IPS-11a (cell line): ENCODE data around the gene SST.
"Not testable (repeated sequence)": the region's sequence is repeated elsewhere in the genome, so short reads cannot be mapped to it uniquely, and the experiment has no call there.

ENCODE experiments used
- H3K4me3 ChIP-seq: one replicate; pipeline ENCODE4 v1.5.1; 2013; ENCODE audit warnings: low read depth, low read length, control low read depth

Gene SST

DNA sequence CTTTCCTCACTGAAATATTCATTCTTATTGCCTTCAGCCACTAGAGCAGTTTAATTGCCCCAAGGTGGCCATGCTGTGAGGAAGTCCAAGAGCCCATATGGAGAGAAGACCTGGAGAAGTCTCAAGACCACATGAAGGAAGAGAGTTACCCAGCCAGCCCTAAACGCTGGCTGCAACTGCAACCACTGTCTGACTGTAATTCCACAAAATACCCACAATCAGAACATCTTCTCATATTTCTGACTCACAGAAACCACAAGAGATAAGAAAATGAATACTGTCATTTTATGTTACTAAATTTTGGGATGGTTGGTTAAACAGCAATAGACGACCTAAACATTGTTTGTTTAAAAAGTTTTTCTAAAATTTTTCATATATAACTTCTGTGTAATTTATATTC, 14.7 kb upstream of the SST start:
- H3K4me3 ChIP-seq = no peak overlapping the region

DNA sequence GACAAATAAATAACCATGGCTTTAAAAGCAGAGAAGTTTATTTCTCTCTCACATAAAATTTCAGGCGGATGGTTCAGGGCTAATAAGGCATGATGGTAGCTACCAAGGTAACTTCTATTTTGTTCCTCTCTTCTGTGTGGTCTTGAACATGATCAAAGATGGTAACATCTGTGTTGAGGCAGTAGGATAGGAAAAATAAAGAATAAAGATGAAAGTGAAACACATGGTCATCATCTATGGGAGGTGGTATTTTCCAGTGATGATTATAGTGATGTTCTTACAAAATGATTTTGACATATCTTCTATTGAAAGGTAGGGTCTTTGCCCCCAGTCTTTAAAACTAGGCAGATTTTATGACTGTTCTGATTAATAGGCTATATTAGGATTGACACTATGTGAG, 14.2 kb upstream of the SST start:
- no peak overlapping the region for H3K4me3 ChIP-seq

DNA sequence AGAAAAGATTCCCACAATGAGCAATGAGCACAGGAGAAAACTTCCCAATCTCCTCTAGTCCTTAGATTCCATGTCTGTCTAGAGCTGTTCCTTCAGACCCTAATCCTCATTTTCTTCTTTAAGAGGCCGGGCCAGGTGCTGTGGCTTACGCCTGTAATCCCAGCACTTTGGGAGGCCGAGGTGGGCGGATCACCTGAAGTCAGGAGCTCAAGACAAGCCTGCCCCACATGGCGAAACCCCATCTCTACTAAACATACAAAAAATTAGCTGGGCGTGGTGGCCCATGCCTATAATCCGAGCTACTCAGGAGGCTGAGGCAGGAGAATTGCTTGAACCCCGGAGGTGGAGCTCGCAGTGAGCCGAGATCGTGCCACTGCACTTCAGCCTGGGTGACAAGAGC, 11.6 kb upstream of the SST start:
- not testable (repeated sequence) for H3K4me3 ChIP-seq

DNA sequence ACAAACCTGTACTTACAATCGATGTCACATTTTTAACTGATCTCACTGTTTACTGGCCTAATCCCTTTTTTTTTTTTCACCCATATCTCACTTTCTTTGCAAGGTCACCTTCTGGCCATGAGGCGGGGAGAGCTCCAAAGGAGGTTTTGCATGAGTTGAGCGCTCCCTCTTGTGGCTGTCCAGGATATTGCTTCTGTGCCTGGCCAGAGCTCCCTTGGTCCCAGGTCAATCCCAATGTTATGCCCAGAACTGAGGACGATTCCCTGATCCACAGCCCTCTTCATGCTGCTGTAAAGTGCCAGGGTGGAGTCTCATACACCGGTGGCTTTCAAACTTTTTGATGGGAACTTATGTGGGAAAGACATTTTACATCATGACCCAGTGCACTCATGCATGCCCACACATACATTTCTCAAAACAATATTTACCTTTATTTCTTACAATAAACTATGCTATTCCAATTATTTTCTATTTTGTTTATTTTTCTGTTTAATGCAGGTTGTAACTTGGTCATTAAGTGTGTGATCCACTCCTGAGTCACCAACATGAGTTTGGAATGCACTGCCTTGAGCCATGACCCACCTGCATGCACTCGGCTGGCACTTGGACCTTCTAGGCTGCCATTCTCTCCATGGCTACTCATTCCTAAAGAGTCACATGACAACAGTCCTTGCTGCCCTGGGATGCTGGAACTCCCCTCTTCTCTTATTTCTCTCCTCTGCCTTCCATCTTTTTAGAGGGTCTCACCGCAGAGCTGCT, 9.6 kb upstream of the SST start:
- H3K4me3 ChIP-seq = no peak overlapping the region

DNA sequence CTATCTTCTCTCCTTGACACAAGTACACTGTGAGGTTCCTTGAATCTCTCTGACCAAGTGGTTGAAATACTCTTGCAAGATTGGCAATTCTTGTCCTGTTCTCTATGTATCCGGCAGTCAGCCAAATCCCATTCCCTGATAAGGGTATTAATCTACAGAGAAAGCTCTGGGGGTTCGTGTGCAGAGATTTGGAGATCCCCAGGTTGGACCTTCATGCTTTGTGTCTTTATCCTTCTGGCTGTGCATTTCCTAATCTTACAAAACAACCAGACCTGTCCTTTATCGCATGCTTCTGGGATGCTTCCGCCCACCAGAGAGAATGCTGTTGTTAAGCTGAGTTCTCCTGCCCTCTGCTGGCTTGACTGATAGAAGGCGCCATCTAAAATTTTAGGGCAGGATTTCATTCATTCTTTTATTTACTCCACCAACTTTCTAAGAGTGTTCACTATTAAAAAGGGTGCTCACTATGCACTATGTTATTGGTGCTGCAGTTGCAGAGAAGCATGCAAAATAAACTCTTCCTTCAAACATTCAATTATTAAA, 8.6 kb upstream of the SST start:
- H3K4me3 ChIP-seq = no peak overlapping the region

DNA sequence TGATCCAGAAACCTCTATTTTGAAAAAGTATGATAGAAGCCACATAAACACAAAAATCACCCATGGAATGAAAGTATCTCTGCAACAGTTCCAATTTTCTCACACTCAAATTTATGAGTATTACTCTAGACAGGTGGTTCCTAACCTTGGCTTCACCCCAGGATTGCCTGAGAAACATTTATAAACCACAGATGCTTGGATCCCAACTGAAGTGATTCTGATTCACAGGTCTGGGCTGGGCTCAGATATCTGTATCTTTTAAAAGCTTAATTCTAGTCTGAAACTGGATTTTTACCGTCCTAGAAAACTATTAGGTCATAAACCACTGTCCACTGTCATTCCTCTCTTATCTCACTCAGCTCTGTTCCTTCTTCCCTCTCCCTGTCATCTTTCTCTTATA, 7.4 kb upstream of the SST start:
- H3K4me3 ChIP-seq = no peak overlapping the region

DNA sequence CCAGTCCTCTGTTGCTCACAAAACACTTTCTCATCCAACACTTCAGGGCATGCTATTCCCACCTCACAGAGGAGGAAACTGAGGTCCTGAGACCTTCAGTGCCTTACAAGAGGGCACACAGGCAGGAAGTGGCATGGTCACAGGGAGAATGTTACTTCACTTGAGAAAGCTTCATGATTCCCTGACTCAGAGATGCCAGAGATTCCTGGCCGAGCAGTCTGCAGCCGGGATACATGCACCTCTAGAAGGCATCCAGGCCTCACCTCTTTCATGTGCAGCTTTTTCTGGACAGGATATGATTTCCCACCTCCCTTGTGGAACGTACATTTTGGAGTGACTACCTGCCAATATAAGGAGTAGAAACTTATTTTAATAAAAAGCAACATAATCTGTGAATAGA, 2.8 kb upstream of the SST start:
- no peak overlapping the region for H3K4me3 ChIP-seq

DNA sequence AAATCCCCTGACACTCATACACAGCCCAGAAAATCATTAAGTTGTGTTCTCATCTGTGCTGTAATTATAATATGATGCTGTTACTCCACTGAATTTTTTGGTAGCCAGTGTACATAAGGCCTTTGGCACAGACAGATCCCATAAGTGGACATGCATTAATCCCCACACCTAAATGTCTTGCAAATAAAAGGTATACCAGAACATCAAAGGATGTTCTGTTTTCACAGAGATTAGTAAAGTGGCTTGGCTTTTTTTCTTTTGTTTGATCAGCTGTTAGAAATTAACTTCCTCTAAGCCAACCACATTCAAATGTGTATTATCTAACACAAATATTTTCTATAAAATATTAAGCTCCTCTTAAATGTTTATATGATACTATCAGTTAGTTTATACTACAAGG, 2.7 kb downstream of the SST start:
- H3K4me3 ChIP-seq = no peak overlapping the region

DNA sequence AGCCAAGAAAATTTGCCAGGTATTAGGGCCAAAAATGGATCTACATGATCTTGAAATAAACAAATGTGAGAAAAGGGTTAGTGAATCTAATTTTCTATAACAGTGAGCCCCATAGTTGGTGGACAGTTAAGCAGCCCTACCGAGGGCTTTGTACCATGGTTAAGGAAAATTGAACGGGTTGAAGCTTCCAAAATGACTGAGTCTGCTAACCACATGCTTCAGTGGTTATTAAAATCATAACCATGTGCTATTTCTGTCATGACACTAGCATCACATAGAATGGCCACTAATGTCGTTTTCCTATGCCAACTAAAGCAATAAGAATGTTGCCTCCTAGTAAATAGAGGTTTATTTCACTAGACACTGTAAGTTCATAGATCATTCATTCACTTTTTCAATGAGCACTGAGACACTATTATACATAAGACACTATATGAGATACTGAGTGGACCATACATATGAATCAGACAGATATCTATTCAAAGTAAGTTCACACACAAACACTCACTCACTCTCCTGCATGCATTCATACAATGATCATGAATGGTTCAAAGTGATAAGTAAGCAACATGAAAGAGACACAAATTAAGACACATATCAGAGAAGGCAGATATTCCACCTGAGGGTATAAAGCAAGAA, 4.3 kb downstream of the SST start:
- H3K4me3 ChIP-seq = no peak overlapping the region

DNA sequence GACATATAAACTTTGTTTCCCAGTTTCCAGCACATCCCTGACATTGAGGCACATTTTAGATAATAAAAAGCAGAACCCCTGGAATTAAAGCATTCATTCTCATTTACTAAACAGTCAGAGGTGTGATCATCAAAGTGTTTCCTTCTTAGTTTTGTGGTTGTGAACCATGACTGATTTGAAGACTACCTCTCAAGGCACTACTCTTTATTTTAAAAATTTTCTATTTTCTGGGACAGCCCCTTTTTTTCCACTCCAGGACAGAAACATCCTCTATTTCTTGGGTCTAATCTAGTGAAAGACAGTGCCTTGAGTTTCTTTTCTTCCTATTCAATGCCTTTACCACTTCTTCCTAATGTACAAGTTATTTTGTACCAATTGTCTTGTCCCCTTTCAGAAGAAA, 5.2 kb downstream of the SST start:
- H3K4me3 ChIP-seq = no peak overlapping the region

DNA sequence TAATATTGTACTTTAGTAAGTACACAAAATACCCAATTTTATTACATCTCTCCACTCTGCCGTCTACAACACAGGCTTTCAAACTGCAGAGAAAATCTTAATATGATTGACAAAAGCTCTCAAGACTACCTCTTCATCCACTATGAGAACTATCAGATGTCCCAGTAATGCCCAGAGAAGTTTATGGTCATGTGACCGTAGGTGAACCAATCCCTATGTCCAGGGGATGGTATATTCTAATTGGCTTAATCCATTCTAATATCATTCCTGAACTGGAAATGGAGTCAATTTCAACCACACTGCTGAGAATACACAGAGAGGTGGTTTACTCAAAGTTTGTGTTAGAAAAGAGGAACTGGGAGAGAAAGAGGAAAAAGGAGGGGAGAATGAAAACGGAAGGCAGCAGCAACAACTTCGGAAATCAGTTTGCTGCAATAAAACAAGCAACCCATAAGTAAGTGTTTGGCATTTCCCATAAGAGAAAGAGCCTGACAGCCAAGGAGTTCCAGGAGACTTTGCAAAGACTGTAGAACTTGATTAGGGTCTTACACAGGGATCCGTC, 7.3 kb downstream of the SST start:
- H3K4me3 ChIP-seq = no peak overlapping the region

DNA sequence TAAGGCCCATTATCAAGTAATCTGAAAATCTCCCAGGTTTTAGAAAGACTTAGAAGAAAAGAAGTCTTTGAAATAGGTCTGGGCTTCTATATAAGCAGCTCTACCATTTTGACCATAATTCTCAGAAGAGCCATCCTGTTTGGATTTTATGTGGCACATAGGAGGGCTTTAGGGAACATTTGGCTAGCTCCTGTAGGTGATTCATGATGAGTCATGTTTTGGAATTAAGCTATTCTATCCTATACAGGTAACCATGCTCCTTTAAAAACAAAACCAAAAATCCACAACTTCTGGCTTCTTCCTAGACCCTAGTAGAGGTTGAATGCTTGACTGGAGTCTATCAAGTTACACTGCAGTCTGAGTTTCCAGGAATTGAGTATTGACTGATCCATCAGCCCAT, 8.9 kb downstream of the SST start:
- H3K4me3 ChIP-seq = no peak overlapping the region

DNA sequence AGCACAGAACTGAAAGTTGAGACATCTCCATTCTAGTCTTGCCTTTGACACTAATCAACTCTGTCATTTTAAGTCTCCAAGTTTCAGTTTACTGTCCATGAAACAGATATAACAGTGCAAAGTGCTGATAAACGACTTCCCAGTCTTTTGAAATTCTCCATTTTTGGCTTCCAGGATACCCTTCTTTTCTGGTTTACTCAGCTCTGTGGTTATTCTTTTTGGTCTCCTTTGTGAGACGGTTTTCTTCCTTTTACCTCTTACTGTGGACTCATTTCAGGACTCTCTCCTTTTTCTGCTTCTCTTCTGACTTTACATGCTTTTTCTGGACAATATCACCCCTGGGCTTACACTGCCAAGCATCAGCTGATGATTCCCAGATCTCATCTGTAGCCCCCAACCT, 18.9 kb downstream of the SST start:
- H3K4me3 ChIP-seq = no peak overlapping the region

DNA sequence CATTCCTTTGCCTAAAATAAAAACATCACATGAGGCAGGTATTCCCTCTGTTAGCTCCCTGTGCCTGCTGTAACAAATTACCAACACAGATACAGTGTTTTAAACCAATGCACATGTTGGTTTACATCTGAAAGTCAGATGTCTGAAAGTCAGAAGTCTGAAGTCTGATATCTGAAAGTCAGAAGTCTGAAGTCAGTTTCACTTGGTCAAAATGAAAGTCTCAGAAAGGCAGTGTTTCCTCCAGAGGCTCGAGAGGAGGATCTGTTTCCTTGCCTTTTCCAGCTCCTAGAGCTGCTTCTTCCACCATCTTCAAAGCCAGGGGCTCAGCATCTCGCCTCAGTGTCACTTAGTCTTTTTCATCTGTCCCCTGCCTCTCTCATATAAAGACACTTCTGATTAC, 22.0 kb downstream of the SST start:
- H3K4me3 ChIP-seq = no peak overlapping the region

DNA sequence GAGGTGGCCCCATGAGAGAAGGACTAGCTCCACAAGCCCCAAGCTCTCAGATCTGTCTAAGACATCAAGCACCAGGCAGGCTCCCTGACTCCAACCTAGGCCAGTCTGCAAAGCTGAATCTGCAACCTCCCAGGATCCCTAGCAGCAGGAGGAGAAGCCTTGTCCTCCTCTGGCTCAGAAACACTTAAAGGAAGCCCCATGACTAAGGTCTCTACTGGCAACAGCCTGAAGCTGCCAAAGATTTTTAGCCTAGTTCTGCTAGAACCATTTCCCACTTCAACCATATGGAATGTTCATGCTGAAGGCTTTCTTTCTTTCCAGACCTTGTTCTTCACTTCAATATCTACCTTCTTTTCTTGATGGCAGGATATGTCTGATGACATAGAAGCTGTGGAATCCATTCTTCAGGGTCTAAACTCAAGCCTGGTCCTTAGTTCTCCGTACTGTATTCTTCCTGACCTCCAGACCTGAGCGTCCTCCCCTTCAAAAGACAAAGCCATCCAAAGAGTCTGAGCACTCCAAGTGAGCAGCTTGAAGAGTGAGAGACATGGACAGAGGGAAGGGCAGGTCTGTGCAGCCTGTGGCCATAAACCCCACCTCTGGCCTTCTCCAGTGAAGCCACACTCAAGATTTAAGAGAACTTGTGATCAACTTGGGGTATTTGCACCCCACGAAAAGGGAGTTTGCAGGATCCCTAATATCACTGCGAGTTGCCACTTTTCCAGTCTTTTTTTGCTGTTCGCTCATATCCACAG, 23.1 kb downstream of the SST start:
- no peak overlapping the region for H3K4me3 ChIP-seq

DNA sequence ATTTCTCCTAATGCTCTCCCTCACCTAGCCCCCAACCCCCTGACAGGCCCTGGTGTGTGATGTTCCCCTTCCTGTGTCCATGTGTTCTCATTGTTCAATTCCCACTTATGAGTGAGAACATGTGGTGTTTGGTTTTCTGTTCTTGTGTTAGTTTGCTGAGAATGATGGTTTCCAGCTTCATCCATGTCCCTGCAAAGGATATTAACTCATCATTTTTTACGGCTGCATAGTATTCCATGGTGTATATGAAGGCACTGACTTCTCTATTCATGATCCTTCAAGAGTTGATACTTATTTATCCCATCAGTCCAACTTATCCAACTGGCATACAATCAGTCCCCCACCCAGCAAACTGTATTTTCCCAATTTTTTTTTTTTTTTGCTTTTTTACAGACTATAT, 24.8 kb downstream of the SST start:
- not testable (repeated sequence) for H3K4me3 ChIP-seq

DNA sequence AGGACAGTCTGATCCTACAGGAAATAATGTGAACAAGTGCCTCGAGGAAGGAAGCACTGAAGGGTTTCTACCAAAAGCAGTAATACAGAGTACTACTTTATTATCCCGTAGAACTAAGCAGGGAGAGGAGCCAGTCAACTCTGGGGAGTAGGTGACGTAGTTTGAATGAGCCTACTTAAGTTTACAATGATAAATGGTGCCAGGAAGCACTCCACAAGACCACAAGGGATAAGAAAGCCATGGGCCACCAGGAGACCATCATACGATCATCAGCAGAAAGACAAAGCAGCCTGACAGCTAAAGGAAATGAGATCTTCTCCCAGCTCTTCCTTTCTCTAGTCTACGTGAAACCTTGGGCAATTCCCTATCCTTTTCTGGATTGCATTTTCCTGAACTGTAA, 27.3 kb downstream of the SST start:
- no peak overlapping the region for H3K4me3 ChIP-seq

DNA sequence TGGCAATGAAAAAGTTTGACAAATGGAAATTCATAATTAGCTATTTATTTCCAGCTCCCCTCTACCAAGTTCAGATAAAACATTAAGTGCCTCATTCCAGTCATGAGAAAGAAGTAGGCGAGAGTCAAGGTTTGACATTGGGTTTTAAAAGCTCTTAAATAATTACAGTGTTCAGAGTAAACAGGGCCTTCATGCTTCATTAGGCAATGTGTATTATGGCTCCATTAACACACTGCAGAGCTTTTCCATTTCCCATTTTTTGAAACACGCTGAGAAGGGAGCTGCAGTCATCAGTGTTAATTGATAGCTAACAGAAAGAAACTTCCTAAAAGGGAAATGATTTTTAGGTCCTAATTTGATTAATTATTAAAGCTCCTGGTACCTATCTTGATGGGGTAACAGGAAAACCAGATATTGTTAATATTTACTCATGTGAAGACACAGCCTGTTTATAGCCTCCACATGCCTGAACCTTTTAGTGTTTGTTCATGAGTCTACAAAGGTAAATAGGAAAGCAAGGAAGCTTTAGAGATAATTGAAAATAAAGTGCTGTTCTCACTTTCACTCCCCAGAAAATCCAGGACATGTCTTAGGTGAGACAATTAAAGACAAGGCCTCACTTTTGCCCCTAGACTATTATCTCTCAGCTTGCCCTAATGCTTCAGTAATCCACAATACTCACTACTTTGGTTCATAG, 28.7 kb downstream of the SST start:
- H3K4me3 ChIP-seq = no peak overlapping the region

DNA sequence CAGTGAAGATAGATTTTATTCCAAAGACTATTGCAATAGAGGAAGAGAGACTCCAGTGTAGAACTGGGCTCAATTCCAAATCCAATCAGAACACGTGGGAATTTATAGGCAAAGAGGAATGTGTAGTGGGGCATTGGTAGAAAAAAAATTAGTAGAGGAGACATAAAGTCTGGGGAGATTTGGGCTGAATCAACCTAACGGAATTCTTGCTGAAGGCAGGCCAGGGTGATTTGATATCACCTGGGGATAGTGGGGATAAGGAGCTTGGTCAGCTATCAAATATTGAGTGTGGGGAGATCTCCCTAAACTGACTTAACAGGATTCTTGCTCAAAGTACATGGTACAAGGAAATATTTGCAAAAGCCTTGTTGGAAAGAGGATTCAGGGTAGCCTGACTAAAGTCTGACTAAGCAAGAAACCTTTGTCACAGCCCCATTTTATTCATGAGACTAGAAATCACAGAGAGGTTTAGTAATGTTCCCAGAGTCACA, 29.6 kb downstream of the SST start:
- no peak overlapping the region for H3K4me3 ChIP-seq

DNA sequence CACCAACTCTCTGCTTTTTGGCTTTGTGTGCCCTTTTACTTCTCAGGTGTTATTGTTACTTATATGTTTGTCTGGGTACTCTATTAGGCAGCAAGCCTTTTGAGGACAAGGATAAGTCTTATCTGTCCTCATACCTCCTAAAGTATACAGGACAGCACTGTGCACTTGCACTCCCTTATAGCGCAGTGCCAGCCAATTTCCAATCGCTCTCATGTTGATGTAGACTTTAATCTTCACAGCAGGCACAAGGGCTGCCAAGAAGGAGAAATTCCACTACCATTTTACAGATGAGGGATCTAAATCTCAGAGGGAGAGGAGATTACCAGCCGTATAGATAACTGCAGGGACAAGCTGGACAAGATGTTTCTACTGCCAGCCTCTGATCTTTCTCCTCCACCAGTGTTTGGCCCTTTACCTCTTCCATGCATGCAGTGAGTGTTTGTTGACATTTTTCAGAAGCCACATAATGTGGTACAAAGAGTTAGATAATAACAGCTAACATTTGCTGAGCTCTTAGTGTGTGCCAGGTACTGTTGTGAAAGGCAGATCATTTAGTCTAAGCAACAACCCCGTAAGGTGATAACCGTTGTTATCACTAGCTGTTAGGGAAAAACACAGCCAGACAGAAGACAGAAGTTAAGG, 30.1 kb downstream of the SST start:
- H3K4me3 ChIP-seq = no peak overlapping the region
